ENCODE measurements around the gene SMYD3.

Gene SMYD3

DNA sequence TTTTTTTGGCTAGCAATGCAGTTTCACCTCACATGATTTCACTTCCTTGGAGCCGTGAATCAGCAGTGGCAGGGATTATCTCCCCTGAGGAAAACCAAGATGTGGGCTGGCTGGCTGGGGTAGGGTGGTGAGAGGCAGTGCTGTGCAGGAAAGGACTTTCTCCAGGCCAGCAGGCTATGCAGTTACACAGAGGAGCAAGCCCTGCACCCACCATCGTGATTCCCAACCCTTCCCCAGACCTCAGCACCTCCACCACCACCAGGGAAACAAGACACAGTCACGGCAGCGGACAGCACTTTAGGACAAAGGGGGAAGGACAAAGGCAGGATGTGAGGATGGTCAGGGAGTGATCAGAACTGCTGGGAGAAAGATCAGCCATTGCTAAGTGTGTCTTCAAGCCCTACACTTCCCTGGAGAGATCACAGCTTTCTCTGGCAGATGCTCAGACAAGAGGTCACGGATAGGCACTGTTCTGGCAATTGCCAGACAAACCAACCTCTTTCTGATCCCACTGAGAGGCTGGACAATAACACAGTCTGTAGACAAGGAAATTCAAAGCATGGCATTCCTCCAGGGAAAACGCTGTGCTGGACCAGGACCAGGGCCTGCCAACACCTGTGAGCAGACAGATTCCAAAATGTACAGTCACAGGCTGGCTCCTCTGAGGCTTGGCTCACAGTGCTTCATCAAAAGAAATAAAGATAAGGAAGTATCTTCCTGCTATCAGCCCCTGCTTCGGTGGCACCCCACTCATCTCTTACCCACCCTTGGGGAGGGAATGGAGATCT lies 509.4 kb downstream of the SMYD3 start:
- no peaks in the 10 kb centered on the region for H3K9me3 ChIP-seq (ENCODE audit: control insufficient read depth in 2 of 2, low read length in 2 of 2)
- H3K36me3 ChIP-seq (ENCODE audit: control insufficient read depth in 2 of 2, insufficient read depth in 2 of 2, low read length in 2 of 2) = no peaks in the 10 kb centered on the region
- no peak overlapping the region for H3K27ac ChIP-seq (ENCODE audit: low read depth in 2 of 2, low read length in 2 of 2)
- peaks cover 0 to 7% of the 10 kb centered on the region in 2 donors for H3K4me1 ChIP-seq (ENCODE audit: control insufficient read depth in 2 of 2, insufficient read depth in 2 of 2, low read length in 2 of 2)
- no peaks in the 10 kb centered on the region for H3K27me3 ChIP-seq (ENCODE audit: control insufficient read depth in 2 of 2, insufficient read depth in 2 of 2, low read length in 2 of 2)
- H3K4me3 ChIP-seq (ENCODE audit: low read length in 2 of 2) = no peak overlapping the region
- no peak overlapping the region for H3K9ac ChIP-seq (ENCODE audit: low read depth in 1 of 2, low read length in 2 of 2)

DNA sequence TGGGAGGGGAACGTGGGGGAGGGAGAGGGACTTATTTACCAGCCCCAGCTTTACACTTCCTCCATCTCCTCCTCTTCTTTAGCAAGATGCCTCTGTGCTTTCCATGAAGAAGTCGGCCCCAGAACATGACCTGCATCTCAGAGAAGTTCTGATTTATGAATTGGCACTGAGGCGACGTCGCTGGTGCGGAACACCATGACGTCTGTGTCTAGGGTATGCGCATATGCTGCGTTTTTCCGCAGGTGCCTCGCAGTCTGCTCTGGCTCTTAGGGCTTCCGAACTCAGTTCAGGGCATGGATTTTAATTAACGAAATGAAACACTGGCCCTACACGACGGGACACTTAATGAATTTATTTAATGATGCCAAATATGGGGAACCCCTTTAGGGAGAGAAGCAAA lies 510.3 kb downstream of the SMYD3 start:
- H3K36me3 ChIP-seq (ENCODE audit: control insufficient read depth in 2 of 2, insufficient read depth in 2 of 2, low read length in 2 of 2) = no peaks in the 10 kb centered on the region
- H3K9me3 ChIP-seq (ENCODE audit: control insufficient read depth in 2 of 2, low read length in 2 of 2) = no peaks in the 10 kb centered on the region
- no peak overlapping the region for H3K4me3 ChIP-seq (ENCODE audit: low read length in 2 of 2)
- no peak overlapping the region for H3K27ac ChIP-seq (ENCODE audit: low read depth in 2 of 2, low read length in 2 of 2)
- peaks cover 0 to 7% of the 10 kb centered on the region in 2 donors for H3K4me1 ChIP-seq (ENCODE audit: control insufficient read depth in 2 of 2, insufficient read depth in 2 of 2, low read length in 2 of 2)
- no peak overlapping the region for H3K9ac ChIP-seq (ENCODE audit: low read depth in 1 of 2, low read length in 2 of 2)
- H3K27me3 ChIP-seq (ENCODE audit: control insufficient read depth in 2 of 2, insufficient read depth in 2 of 2, low read length in 2 of 2) = no peaks in the 10 kb centered on the region

DNA sequence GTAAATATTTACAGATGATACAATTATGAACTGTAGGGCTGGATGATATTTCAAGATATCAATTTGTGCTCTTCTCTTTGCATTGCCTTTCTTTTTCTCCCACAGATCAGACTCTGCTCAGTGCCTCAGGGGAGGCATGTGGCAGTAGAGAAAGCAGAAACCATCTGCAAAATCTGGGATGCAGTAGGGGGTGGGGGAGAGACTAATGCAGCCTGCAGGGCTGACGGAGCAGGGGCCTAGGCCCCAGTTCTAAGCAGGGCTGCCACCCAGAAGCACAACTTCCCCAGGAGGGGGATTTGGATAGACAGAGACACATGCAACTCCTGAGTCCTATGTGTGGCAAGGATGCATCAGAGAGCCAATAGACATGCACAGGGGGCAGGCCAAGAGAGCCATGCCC lies 511.6 kb downstream of the SMYD3 start:
- Histone ChIP-seq H3K36me3 (ENCODE audit: control insufficient read depth in 2 of 2, insufficient read depth in 2 of 2, low read length in 2 of 2) (no peaks in the 10 kb centered on the region), H3K4me3 (ENCODE audit: low read length in 2 of 2) (no peak overlapping the region), H3K4me1 (ENCODE audit: control insufficient read depth in 2 of 2, insufficient read depth in 2 of 2, low read length in 2 of 2) (peaks cover 0 to 13% of the 10 kb centered on the region in 2 donors), H3K27me3 (ENCODE audit: control insufficient read depth in 2 of 2, insufficient read depth in 2 of 2, low read length in 2 of 2) (no peaks in the 10 kb centered on the region), H3K27ac (ENCODE audit: low read depth in 2 of 2, low read length in 2 of 2) (no peak overlapping the region), H3K9ac (ENCODE audit: low read depth in 1 of 2, low read length in 2 of 2) (no peak overlapping the region), H3K9me3 (ENCODE audit: control insufficient read depth in 2 of 2, low read length in 2 of 2) (no peaks in the 10 kb centered on the region)

DNA sequence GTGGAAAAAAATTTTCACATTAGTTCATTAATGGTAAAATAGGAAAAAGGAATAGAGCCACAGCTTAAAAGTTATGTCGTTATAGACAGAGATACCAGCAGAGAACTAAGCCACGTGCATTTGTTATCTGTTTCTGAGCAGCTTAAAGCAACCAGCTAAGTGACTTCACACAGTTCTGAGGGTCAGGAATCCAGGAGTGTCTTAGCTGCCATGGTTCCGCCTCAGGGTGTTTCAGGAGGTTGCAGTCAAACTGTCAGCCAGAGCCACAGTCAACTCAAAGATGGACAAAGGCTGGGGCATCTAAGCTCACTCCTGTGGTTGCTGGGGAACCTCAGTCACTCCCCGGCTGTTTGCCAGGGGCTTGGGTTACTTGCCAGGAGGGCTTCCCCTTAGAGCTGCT lies 515.8 kb downstream of the SMYD3 start:
- H3K9me3 ChIP-seq (ENCODE audit: control insufficient read depth in 2 of 2, low read length in 2 of 2) = no peaks in the 10 kb centered on the region
- H3K36me3 ChIP-seq (ENCODE audit: control insufficient read depth in 2 of 2, insufficient read depth in 2 of 2, low read length in 2 of 2) = no peaks in the 10 kb centered on the region
- peaks cover 4 to 13% of the 10 kb centered on the region in 2 donors for H3K4me1 ChIP-seq (ENCODE audit: control insufficient read depth in 2 of 2, insufficient read depth in 2 of 2, low read length in 2 of 2)
- H3K27ac ChIP-seq (ENCODE audit: low read depth in 2 of 2, low read length in 2 of 2) = no peak overlapping the region
- H3K9ac ChIP-seq (ENCODE audit: low read depth in 1 of 2, low read length in 2 of 2) = no peak overlapping the region
- no peak overlapping the region for H3K4me3 ChIP-seq (ENCODE audit: low read length in 2 of 2)
- H3K27me3 ChIP-seq (ENCODE audit: control insufficient read depth in 2 of 2, insufficient read depth in 2 of 2, low read length in 2 of 2) = no peaks in the 10 kb centered on the region

DNA sequence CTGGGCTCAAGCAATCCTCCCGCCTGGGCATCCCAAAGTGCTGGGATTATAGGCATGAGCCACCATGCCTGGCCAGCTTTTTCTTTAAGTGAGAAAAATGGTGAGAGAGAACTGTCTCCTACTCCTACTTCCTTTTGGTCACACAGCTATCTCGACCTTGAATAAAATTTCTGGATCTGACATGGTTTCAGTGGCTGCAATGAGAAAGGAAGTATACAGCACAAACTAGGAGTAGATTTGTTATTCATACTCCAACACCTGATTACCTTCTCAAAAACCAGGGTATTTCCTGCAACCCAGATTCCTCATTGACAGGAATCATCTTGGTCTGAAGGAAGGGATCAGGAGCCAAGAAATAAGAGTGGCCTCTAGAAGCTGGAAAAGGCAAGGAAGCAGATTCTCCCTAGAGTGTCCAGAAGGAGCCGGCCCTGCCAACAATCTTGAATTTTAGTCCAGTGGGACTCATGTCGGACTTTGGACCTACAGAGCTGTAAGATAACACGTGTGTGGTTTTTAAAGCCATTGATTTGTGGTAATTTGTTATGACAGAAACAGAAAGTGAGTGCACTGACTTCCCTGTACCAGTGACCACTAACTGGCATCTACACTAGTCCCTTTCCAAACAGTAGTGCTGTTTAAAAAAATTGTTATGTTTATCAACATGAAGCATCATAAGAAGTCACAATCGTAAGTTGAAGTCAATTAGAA lies 516.6 kb downstream of the SMYD3 start:
- Histone ChIP-seq H3K9me3 (ENCODE audit: control insufficient read depth in 2 of 2, low read length in 2 of 2) (no peaks in the 10 kb centered on the region), H3K4me3 (ENCODE audit: low read length in 2 of 2) (no peak overlapping the region), H3K36me3 (ENCODE audit: control insufficient read depth in 2 of 2, insufficient read depth in 2 of 2, low read length in 2 of 2) (no peaks in the 10 kb centered on the region), H3K9ac (ENCODE audit: low read depth in 1 of 2, low read length in 2 of 2) (no peak overlapping the region), H3K27ac (ENCODE audit: low read depth in 2 of 2, low read length in 2 of 2) (no peak overlapping the region), H3K4me1 (ENCODE audit: control insufficient read depth in 2 of 2, insufficient read depth in 2 of 2, low read length in 2 of 2) (peaks cover 4 to 13% of the 10 kb centered on the region in 2 donors), H3K27me3 (ENCODE audit: control insufficient read depth in 2 of 2, insufficient read depth in 2 of 2, low read length in 2 of 2) (no peaks in the 10 kb centered on the region)

DNA sequence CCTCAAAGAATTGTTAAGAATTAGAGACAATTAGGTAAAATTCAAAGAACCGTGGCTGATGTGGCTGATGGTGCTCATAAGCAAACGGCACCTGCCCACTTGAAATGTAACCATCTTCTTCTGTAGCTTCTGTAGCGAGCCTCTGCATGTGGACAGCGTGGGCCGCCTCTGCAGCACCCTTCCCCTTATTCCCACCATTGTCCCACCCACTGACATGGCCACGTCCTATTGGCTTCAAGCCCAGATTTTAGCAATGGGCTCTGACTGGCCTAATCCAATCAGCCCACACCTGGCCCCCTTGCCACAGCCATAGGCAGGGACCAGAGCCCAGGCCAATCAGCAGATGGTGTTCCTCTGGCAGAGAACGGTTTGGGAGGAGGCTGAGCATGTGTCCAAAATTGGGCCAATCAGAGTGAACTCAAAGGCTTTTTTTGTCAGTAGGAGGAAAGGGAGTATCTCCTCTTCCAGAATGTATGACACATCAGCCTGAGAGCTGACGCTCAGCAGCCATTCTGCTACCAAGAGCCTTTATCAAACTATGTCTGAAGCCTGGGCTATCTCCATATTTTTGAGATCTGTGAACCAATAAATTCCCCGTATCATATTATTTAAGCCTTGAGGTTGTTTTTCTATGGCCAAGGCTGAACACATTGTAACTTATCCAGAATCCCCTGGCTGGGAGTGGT lies 518.5 kb downstream of the SMYD3 start:
- H3K4me1 ChIP-seq (ENCODE audit: control insufficient read depth in 2 of 2, insufficient read depth in 2 of 2, low read length in 2 of 2) = peaks cover 4 to 13% of the 10 kb centered on the region in 2 donors
- H3K27ac ChIP-seq (ENCODE audit: low read depth in 2 of 2, low read length in 2 of 2) = no peak overlapping the region
- no peaks in the 10 kb centered on the region for H3K9me3 ChIP-seq (ENCODE audit: control insufficient read depth in 2 of 2, low read length in 2 of 2)
- no peak overlapping the region for H3K4me3 ChIP-seq (ENCODE audit: low read length in 2 of 2)
- H3K9ac ChIP-seq (ENCODE audit: low read depth in 1 of 2, low read length in 2 of 2) = no peak overlapping the region
- H3K36me3 ChIP-seq (ENCODE audit: control insufficient read depth in 2 of 2, insufficient read depth in 2 of 2, low read length in 2 of 2) = no peaks in the 10 kb centered on the region
- no peaks in the 10 kb centered on the region for H3K27me3 ChIP-seq (ENCODE audit: control insufficient read depth in 2 of 2, insufficient read depth in 2 of 2, low read length in 2 of 2)

DNA sequence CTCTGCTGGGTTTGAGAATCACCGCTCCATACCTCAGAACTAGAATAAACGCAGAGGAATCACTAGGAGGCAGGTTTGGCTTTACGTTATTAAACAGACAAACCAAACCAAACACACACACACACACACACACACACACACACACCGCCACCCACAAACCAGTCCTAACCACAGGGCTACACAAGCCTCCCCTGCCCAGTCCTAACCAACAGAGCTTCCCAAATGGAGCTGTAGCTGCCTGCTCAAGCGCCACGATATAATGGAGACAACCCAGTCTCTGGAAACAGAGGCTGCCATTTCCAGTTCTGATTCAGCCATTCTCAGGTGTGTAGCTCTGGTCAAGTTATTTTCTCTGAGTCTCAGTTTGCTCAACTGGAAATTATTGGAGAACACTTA lies 519.1 kb downstream of the SMYD3 start:
- Histone ChIP-seq H3K4me3 (ENCODE audit: low read length in 2 of 2) (no peak overlapping the region), H3K9me3 (ENCODE audit: control insufficient read depth in 2 of 2, low read length in 2 of 2) (no peaks in the 10 kb centered on the region), H3K4me1 (ENCODE audit: control insufficient read depth in 2 of 2, insufficient read depth in 2 of 2, low read length in 2 of 2) (peaks cover 4 to 13% of the 10 kb centered on the region in 2 donors), H3K9ac (ENCODE audit: low read depth in 1 of 2, low read length in 2 of 2) (no peak overlapping the region), H3K27ac (ENCODE audit: low read depth in 2 of 2, low read length in 2 of 2) (no peak overlapping the region), H3K36me3 (ENCODE audit: control insufficient read depth in 2 of 2, insufficient read depth in 2 of 2, low read length in 2 of 2) (no peaks in the 10 kb centered on the region), H3K27me3 (ENCODE audit: control insufficient read depth in 2 of 2, insufficient read depth in 2 of 2, low read length in 2 of 2) (no peaks in the 10 kb centered on the region)

DNA sequence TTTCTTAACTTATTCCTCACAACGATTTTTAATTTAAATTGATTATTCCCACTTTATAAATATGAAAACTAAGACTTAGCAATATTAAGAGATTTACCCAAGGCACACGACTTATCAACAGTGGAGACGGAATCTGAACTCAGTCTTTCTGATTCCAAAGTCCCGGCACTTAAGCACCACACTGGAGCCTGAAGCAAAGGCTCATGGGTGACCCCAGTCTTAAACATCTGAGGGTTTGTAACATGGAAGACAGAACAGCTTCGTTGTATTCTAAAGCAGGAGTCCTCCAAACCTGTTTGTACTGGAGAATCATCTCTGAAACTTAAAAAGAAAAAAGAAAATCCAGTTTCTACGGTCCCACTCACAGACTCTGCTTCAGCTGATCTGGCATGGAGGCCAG lies 519.5 kb downstream of the SMYD3 start:
- Histone ChIP-seq H3K4me3 (ENCODE audit: low read length in 2 of 2) (no peak overlapping the region), H3K9ac (ENCODE audit: low read depth in 1 of 2, low read length in 2 of 2) (no peak overlapping the region), H3K27ac (ENCODE audit: low read depth in 2 of 2, low read length in 2 of 2) (no peak overlapping the region), H3K9me3 (ENCODE audit: control insufficient read depth in 2 of 2, low read length in 2 of 2) (no peaks in the 10 kb centered on the region), H3K36me3 (ENCODE audit: control insufficient read depth in 2 of 2, insufficient read depth in 2 of 2, low read length in 2 of 2) (no peaks in the 10 kb centered on the region), H3K27me3 (ENCODE audit: control insufficient read depth in 2 of 2, insufficient read depth in 2 of 2, low read length in 2 of 2) (no peaks in the 10 kb centered on the region), H3K4me1 (ENCODE audit: control insufficient read depth in 2 of 2, insufficient read depth in 2 of 2, low read length in 2 of 2) (peaks cover 4 to 13% of the 10 kb centered on the region in 2 donors)

DNA sequence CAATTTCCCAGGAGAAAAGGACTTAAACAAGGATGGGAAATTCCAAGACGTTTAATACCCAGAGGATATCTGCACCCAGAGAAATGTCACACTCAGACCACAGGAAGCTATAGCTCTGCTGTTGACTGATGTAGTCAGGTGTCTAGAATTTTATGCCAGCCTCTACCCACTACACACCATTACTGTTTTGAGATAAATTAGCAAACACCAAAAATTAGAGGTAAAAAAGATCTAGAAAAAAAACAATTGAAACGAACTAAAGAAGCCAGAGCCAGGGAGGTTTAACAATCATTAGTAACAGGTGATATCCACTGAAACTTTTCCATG lies 519.9 kb downstream of the SMYD3 start:
- no peak overlapping the region for H3K9ac ChIP-seq (ENCODE audit: low read depth in 1 of 2, low read length in 2 of 2)
- H3K36me3 ChIP-seq (ENCODE audit: control insufficient read depth in 2 of 2, insufficient read depth in 2 of 2, low read length in 2 of 2) = no peaks in the 10 kb centered on the region
- no peaks in the 10 kb centered on the region for H3K9me3 ChIP-seq (ENCODE audit: control insufficient read depth in 2 of 2, low read length in 2 of 2)
- H3K27me3 ChIP-seq (ENCODE audit: control insufficient read depth in 2 of 2, insufficient read depth in 2 of 2, low read length in 2 of 2) = no peaks in the 10 kb centered on the region
- no peak overlapping the region for H3K27ac ChIP-seq (ENCODE audit: low read depth in 2 of 2, low read length in 2 of 2)
- H3K4me3 ChIP-seq (ENCODE audit: low read length in 2 of 2) = no peak overlapping the region
- peaks cover 4 to 13% of the 10 kb centered on the region in 2 donors for H3K4me1 ChIP-seq (ENCODE audit: control insufficient read depth in 2 of 2, insufficient read depth in 2 of 2, low read length in 2 of 2)

All from mucosa of rectum (tissue), 2 donors.